HG02588 (cell line): ENCODE measurements around the gene HEBP2.

Experiments used
- ATAC-seq: cut with Tn5 transposase; IDR thresholded peaks from one replicate; pipeline ENCODE4 v1.9.1; 2021; ENCODE audit warnings: mild to moderate bottlenecking, moderate library complexity; ENCODE audit not compliant: unreplicated experiment

The HEBP2 gene

DNA sequence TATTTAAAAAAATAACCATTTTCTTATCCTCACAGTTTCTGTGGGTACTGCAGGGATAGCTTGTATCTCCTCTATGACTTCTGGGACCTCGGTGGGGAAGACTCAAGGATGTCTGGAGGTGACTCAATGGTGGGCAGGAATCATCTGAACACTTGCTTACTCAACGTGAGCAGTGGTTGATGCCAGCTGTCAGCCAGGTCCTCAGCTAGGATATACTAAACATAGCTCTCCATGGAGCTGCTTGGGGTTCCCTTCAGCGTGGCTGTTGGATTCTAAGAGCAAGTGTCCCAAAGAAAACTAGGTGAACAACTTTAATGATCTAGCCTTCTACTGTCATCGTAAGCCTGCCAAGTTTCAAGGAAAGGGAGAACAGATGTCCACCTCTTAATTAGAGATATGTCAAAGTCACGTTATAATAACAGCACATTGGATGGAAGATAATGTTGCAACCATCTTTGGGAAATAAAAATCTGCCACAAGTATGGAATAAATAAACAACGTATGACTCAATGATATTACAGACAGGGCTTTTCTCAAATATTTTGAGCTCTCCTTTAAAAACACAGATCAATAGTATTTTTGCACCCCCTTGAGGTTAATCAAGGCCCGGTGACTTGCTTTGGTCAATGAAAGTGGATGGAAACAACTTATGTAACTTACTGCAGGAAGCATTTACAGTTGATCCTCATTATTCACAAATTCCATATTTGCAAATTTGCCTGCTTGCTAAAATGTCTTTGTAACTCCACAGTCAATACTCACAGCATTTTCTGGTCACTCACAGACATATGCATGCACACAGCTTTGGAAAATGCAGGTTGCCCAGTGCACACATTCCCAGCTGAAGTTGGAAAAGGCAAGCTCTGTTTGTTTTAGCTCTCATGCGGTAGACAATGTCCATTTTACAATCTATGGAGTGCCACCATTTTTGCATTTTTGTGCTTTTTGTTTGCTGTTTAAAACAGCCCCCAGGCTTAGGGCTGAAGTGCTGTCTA is 6.6 kb upstream of the HEBP2 start:
- no peak for ATAC-seq

DNA sequence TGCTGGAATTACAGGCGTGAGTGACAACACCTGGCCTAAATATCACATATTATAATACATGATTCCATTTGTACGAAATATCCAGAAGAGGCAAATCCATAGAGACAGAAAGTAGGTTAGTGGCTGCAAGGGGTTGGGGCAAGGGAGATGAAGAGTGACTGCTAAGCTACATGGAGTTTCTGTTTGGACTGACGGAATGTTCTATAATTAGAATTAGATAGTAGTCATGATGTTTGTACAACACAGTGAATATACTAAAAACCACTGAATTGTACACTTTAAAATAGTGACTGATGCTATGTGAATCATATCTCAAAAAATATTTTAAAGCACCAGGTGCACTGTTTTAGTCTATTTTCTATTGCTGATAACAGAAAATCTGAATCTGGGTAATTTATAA is 3.7 kb upstream of the HEBP2 start:
- ATAC-seq, result no peak

DNA sequence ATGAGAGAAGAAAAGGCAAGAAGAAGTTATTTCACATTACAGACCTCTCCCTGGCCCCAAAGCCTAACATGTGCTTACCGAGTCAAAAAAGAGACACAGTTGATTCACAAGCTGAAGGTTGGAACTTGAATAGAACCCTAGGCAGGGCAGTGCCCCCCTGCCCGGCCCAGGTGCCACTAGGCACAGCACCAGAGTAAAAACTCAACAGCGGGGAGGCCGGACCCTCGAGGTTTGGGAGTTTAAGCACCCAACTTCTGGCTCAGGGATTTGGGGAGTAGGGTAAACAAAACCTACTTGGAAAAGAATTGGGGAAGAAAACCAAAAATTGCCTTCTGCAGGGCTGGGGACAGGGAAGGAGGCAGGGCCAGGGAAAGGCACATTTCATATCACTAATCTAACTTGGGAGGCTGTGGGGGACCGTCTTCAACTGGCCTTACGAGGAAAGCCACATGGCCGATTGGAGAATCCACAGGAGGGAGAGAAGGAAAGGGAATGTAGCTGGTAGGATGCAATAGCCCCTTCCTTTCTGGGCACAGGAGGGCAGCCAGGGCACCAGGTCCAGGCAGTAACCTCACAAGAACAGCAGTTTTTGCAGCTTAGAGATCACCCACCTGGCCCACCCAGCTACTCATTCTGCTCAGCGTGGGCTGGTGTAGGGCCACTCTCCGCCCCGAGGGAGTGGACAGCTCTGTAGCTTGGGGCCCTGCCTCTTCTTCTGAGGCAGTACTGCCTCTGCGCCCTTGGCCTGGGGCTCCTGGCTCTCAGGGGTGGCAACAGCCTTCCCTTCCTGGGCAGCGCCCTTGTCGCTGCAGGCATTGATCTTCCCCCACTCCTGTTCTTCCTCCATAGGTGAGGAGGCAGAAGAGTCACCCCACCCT is 1.8 kb upstream of the HEBP2 start:
- ATAC-seq, result no peak

DNA sequence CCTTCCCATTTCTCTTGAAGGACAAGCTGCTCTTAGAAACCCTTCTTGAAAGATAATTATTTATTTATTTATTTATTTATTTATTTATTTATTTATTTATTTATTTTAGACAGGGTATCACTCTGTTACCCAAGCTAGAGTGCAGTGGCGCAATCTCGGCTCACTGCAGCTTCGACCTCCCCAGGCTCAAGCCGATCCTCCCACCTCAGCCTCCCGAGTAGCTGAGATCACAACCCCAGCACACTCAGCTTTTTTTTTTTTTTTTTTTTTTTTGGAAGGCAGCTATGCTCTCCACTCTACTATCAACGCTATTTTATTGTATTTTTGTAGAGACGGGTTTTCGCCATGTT is 1.2 kb upstream of the HEBP2 start:
- no peak for ATAC-seq

DNA sequence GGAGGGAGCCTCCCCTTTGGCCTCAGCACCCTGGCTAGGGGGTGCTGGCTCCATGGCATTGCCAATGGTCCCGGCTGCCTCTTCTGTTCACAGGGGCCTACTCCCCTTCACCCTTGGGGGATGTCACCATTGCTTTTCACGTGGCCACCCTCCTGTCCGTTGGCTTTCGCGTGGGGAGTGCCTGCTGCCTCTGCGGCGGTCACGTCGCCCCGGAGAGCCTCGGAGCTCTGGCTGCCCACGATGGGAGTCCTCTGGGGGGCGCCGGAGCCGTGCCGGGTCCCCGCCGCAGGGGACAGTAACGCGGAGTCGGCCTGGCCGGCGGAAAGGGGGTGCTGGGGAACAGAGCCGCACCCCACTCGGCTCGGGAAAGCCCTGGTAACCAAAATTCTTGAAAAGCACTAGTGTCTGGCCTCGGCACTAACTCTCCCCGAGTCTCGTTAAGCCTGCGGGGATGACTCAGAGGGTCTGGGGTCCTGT is 661 bp upstream of the HEBP2 start:
- no peak for ATAC-seq

DNA sequence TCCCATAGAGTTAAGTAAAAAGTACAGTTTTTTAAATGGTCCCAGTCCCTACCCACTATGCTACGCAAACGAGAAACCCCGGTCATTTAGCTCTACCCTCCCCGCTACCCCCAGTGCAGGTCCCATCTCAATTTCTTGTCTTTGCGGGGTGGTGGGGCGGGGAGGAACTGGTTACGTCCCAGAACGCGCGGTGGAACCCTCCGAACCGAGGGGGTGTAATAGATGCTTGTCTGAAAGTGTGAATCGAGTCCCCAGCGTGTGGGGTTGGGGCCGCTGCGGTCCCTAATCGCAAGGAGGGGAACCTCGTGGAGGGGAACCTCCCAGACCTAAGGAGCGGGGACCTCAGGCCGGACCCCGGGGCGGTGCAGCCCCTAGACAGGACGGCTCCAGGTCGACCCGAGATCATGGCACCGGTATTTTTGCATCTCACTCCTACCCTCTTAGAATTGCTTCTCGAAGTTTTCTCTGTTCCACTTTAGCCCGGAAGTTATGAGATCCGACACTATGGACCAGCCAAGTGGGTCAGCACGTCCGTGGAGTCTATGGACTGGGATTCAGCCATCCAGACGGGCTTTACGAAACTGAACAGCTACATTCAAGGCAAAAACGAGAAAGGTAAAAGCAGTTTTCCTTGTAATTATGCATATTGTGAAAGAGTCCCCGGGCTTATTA is 779 bp downstream of the HEBP2 start:
- ATAC-seq, result peak; percentile 7

DNA sequence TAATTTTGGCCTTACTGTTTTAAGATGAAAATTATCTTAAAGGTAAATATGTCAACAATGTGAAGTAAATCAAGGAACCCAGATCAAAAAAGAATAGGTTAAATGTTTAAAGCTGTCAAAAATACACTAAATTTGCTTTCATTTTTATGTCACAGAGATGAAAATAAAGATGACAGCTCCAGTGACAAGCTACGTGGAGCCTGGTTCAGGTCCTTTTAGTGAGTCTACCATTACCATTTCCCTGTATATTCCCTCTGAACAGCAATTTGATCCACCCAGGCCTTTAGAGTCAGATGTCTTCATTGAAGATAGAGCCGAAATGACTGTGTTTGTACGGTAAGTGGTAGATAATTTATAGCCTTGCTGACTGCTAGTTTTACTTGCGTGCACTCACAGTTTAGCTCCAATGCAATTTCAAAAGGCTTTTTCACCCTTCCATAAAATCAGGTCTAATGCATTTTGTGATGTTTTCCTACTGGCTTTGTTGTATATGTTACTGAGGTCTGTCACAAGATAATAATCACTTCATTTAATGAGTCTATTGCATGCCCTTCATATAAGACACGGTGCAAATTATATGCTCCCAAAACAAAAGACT is 1.9 kb downstream of the HEBP2 start:
- ATAC-seq, result no peak

DNA sequence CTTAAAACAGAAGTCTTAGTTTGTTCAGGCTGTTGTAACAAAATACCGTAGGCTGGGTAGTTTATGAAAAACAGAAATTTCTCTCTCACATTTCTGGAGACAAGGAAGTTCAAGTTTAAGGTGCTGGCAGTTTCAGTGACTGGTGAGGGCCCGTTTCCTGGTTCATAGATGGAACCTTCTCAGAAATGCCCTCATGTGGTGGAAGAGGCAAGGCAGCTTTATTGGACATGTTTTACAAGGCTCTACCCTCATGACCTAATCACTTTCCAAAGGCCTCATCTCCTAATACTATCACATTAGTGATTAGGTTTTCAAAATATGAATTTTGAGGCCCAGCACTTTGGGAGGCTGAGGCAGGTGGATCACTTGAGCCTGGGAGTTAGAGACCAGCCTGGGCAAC is 2.4 kb downstream of the HEBP2 start:
- ATAC-seq, result no peak

DNA sequence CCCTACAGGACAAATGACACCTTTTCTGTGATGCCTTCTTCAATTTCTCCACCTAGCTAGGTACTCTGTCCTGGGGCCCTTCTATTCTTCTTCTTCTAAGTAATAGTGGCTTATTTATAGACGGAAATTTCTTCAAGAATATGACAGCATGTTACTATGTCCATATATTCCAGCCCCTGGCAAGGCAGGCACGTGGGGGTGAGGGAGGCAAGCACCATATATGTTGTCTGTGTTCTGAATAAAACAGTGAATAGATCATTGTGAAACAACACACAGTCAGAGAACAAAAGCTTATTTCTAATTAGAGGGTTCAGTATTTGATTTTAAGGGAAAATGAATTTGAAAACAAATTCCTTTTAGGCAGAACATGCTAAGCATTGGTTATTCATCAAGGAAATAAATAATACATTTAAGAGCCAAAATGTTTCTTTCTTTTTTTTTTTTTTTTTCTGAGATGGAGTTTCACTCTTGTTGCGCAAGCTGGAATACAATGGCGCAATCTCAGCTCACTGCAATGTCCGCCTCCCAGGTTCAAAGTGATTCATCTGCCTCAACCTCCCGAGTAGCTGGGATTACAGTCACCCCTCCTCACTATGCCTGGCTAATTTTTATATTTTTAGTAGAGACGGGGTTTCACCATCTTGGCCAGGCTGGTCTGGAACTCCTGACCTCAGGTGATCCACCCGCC is 6.2 kb downstream of the HEBP2 start:
- ATAC-seq, result no peak

DNA sequence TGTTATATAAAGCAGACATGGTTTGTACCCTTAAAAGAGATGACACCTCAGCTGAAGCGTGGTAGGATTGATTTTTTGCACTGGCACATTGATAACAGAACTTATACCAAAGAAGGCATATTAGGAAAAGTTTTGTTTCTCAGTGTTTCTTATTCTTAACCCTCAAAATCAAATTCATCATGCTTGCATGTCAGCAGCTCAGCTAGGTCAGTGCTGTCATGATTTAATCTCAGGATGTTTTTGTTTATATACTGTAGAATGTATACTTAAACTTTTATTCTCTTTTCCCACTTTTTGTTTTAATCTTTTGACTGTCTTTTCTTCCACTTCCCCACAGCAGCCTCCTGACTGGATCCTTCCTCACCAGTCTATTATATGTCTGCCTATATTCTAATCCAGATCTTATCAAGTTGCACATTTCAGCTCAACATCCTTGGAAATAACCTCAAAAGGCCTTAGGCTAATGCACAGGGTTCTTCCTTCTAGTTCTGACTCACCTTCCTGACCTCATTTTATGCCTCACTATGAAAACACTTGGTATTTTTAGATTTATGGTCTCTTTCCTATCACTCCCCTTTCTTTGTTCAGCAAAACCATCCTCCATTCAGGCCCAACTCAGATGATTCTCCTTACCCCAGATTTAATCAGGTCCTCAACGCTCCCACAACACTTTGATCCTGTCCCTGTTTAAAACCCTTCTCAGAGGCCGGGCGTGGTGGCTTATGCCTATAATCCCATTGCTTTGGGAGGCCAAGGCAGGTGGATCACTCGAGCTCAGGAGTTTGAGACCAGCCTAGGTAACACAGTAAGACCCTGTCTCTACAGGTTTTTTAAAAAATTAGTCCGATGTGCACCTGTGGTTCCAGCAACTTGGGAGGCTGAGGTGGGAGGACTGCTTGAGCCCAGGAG is 7.2 kb downstream of the HEBP2 start:
- no peak for ATAC-seq

DNA sequence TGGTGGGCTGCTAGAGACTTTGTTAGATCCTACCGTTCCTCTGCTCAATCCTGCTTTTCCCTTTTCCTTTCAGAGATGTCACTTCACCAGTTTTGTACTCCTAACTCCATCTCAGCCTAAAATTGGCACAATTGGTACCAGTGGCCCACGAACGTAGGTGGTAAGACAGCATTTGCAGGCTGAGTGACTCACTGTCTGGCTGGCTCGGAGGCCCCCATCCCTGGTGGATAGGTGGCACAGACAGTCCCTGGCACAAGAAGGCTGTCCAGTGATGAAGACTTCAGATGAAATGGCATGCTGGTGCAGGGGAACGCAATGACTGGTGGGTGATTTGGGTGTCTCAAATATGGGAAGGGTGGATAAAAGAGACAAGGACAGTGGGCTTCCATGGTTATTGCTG is 11.1 kb downstream of the HEBP2 start:
- ATAC-seq, result no peak

DNA sequence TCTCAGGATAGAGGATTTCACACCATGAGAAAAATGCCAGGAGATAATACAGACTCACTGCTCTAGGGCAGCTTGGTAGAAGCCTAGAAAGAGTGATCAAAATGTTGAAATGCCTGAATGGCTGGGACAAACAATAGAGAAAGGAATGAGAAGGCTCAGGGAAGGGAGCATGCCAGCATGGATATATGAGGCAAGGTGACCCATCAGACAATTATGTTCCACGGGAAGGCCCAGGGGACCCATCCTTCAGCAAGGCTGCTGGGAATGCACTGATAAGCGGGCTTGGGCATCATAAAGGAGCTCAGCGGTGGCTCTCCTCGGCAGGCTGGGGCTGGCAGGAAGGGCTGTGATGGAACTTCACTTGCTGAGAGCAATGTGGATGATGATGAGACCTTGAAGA is 12.2 kb downstream of the HEBP2 start:
- no peak for ATAC-seq

DNA sequence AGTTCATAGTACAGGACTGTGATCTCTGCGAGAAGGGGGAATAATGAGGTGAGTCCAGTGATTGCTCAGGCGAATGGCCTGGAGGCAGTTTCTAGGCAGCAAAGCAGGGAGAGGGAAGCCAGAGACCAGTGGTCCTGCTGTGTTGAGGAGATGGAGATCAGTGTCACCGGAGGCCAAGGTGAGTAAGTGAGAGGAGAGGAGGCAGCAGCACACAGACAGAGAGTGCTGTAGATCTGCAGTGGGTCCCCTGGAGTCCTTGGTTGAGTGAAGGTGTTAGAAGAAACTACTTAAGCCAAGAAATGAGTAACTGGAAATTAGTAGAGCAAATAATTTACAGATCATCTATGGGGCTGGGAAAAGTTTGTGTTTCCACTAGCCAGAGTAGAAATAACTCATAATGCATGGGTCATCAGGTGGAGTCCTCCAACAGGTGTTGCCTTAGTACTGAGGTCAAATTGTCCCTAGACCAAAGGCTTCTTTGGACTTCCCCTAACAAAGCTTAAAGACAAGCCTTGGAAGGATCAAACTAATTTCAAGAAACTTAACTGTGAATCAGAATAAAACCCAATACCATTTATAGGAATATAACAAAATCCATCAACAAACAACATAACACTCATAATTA is 13.6 kb downstream of the HEBP2 start:
- no peak for ATAC-seq

DNA sequence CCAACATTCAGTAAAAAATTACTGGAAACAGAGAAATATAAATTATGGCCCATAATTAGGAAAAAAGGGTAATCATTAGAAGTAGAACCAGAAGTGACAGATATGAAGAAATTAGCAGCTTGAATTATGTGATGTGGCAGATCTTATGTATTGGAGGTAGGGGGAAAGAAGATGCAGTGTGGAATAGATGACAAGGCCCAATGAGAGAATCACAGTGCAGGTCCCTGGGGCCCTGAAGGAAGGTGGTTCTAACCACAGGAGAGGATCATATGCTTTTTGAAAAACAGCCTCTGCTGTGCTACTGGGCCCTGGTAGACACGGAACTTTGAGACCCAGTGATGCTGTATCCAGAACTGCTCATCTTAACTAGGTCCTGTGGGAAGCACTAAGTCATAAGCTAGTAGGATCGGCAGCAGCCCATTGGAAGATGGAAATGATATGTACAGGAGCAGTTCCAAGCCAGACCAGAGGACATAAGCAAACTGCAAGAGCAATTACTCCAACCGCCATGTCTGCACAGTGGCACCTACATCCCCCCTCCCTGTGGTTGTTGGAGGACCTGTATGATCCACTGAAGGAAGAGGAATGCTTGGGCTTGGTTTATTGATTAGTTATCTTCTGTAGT is 14.2 kb downstream of the HEBP2 start:
- ATAC-seq, result no peak

DNA sequence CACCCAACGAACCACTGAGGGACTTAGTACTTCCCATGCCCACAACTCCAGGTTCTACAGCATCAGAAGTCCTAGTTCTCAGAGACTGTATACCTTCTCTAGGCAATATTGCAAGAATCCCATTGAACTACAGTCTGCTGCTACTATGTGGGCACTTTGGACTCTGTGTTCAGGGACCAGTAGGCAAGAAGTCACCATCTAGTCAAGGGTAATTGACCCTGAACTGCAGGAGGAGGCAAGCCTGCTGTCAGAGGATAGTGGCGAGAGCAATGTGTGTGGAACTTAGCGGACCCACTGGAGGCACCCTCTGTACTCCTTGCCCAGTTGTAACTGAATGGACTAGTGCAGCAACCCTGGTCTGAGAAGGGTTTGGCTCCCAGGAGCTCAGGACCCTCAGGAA is 15.7 kb downstream of the HEBP2 start:
- ATAC-seq, result no peak

DNA sequence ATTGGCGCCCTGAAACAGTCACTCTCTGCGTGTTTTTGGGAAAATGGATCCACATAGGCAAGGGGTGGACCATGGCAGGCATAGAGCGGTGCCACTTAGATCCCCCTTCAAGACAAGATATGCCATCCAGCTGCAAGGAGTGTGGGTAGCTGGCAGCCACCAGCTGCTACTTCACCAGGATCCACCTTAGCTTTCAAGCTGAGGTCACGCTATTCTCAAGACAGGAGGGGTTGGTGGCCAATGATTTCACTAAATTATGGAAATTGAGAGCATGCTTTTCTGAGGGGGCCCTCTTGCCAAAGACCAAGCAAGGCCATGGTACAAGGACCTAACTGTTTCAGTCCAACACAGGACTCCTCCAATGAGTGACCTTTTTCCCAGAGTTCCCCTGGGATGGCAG is 16.3 kb downstream of the HEBP2 start:
- ATAC-seq, result no peak

DNA sequence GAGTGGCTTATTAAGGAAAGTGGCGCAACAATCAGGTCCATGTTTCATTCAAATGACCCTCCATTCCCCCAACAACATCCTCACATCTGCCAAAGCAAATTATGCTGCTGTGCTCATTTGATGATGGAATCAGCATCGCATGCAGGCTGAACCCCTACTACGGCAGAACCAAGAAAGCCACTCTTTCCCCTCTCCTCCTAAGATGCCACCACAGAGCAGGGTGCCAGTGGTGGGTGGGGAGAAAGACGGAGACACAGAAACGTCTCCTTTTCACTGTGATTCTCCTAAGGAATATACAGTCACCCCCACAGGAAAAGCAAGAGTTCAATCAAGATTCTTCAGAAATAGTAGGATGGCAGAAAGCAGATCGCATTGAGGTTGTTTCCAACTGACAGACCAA is 17.1 kb downstream of the HEBP2 start:
- ATAC-seq, result no peak

DNA sequence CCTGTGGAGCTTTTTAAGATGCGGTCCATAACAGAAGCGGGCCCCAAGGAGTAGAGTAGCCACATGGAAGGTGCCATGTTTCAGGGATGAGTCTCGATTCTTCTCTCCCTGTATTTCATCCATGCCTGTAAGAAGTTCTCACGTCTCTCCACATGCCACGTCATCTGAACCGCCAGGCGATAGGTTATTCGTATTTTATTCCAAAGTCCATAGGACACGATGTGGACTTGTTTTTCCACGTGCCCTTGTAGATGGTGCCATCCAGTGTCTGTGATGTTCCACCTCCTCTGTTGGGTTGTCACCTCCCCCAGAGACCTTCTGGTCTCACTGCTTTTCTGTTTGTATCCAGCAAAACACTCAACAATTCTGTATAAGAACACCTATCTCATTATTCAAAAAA is 17.6 kb downstream of the HEBP2 start:
- ATAC-seq, result no peak
